NCI-H128 (cell line): ENCODE results near the gene SYNC.
"Not testable (repeated sequence)": the region's sequence is repeated elsewhere in the genome, so short reads cannot be mapped to it uniquely, and the experiment has no call there.

ENCODE experiments used
- DNase-seq: peaks from one replicate; lab custom pipeline; 2025; ENCODE audit not compliant: unreplicated experiment; lab: John Stamatoyannopoulos, UW

SYNC gene

GRCh38 chr1:32647308-32648134, 55.0 kb downstream of the SYNC start:
- DNase-seq, result no peak

- DNase-seq, result no peak
Observed at GRCh38 chr1:32644426-32644825, 58.1 kb downstream of the SYNC start.

- not testable (repeated sequence) for DNase-seq
Observed at GRCh38 chr1:32642292-32642827, 60.2 kb downstream of the SYNC start.

- DNase-seq, result no peak
Observed at GRCh38 chr1:32639489-32640075, 63.0 kb downstream of the SYNC start.

- DNase-seq, result no peak
Observed at GRCh38 chr1:32636914-32637645, 65.5 kb downstream of the SYNC start.

GRCh38 chr1:32635508-32636277, 66.9 kb downstream of the SYNC start:
- DNase-seq, result no peak

- no peak for DNase-seq
Observed at GRCh38 chr1:32632829-32633228, 69.7 kb downstream of the SYNC start.

GRCh38 chr1:32630173-32630572, 72.4 kb downstream of the SYNC start:
- DNase-seq, result not testable (repeated sequence)
